GM03348 (cell line): ENCODE measurements around the gene GTF2H1.
"Not testable (repeated sequence)": the region's sequence is repeated elsewhere in the genome, so short reads cannot be mapped to it uniquely, and the experiment has no call there.

ENCODE experiments used
- DNase-seq: peaks from one replicate; pipeline ENCODE4 v3.0.0; 2012; ENCODE audit warnings: low spot score

The GTF2H1 gene

GRCh38 chr11:18375941-18376340 is 53.6 kb downstream of the GTF2H1 start:
- DNase-seq: no peak

- no peak for DNase-seq
These were observed 56.8 kb downstream of the GTF2H1 start for GRCh38 chr11:18379201-18379600.

- peak; percentile 92 for DNase-seq
These were observed 61.2 kb downstream of the GTF2H1 start for GRCh38 chr11:18383388-18384156.

- DNase-seq: peak; percentile 80
These were observed 61.8 kb downstream of the GTF2H1 start for GRCh38 chr11:18384157-18384641.

- no peak for DNase-seq
These were observed 67.7 kb downstream of the GTF2H1 start for GRCh38 chr11:18390088-18390487.

GRCh38 chr11:18392434-18393321 is 70.3 kb downstream of the GTF2H1 start:
- DNase-seq: no peak

- DNase-seq: no peak
These were observed 71.4 kb downstream of the GTF2H1 start for GRCh38 chr11:18393581-18394274.

GRCh38 chr11:18394275-18394927 is 72.0 kb downstream of the GTF2H1 start, which contains the start of gene LDHA:
LDHA (plus strand) TSS chr11:18394563; CDS start chr11:18396843, 2,280 bp downstream.
- peak; percentile 98 for DNase-seq

- no peak for DNase-seq
These were observed 72.8 kb downstream of the GTF2H1 start for GRCh38 chr11:18394928-18395734.

GRCh38 chr11:18395735-18396504 is 73.6 kb downstream of the GTF2H1 start:
- DNase-seq: peak; percentile 95

- DNase-seq: no peak
These were observed 75.6 kb downstream of the GTF2H1 start for GRCh38 chr11:18397921-18398320.

GRCh38 chr11:18401077-18401476 is 78.7 kb downstream of the GTF2H1 start:
- not testable (repeated sequence) for DNase-seq

- DNase-seq: no peak
These were observed 81.7 kb downstream of the GTF2H1 start for GRCh38 chr11:18404062-18404461.

GRCh38 chr11:18407400-18407799 is 85.0 kb downstream of the GTF2H1 start:
- DNase-seq: not testable (repeated sequence)

GRCh38 chr11:18408558-18409291 is 86.4 kb downstream of the GTF2H1 start:
- DNase-seq: no peak

GRCh38 chr11:18416459-18416858 is 94.1 kb downstream of the GTF2H1 start:
- DNase-seq: no peak
